GM12875 (cell line): ENCODE data around the gene PLEKHA5.
"Not testable (repeated sequence)": the region's sequence is repeated elsewhere in the genome, so short reads cannot be mapped to it uniquely, and the experiment has no call there.

ENCODE experiments used
- H3K4me3 ChIP-seq: one replicate; pipeline ENCODE4 v1.5.1; 2011; ENCODE audit warnings: low read depth, low read length, control low read depth
- CTCF ChIP-seq: IDR thresholded peaks from 2 replicates; pipeline ENCODE4 v1.5.1; 2011; ENCODE audit warnings: low read depth, mild to moderate bottlenecking, control low read depth, inconsistent platforms, low read length, moderate library complexity, borderline replicate concordance; ENCODE audit not compliant: insufficient read depth

The PLEKHA5 gene

GRCh38 chr12:19382563-19382962, 253.0 kb downstream of the PLEKHA5 start:
- H3K4me3 ChIP-seq: no peak overlapping the region
- TF ChIP-seq CTCF: no peak

- no peak for TF ChIP-seq CTCF
- H3K4me3 ChIP-seq: no peak overlapping the region
These were observed 257.6 kb downstream of the PLEKHA5 start for GRCh38 chr12:19387161-19387560.

GRCh38 chr12:19388131-19388549, 258.6 kb downstream of the PLEKHA5 start:
- no peak overlapping the region for H3K4me3 ChIP-seq
- no peak for TF ChIP-seq CTCF

GRCh38 chr12:19390051-19390598, 260.6 kb downstream of the PLEKHA5 start:
- TF ChIP-seq CTCF: no peak
- no peak overlapping the region for H3K4me3 ChIP-seq

- H3K4me3 ChIP-seq: not testable (repeated sequence)
These were observed 263.1 kb downstream of the PLEKHA5 start for GRCh38 chr12:19392644-19393043.

- no peak for TF ChIP-seq CTCF
- no peak overlapping the region for H3K4me3 ChIP-seq
These were observed 264.9 kb downstream of the PLEKHA5 start for GRCh38 chr12:19394385-19394784.

- no peak for TF ChIP-seq CTCF
- no peak overlapping the region for H3K4me3 ChIP-seq
These were observed 268.0 kb downstream of the PLEKHA5 start for GRCh38 chr12:19397534-19397933.
